Neuron (in vitro differentiated cells): ENCODE results near the gene ADRA2B.

Source experiments
- H2AFZ ChIP-seq: one replicate; pipeline ENCODE4 v1.6.1; 2013; ENCODE audit warnings: low read depth, mild to moderate bottlenecking, inconsistent platforms, low read length, moderate library complexity
- H3K27me3 ChIP-seq: one replicate; pipeline ENCODE4 v1.6.1; 2013; ENCODE audit warnings: low read length; ENCODE audit not compliant: insufficient read depth
- H3K36me3 ChIP-seq: one replicate; pipeline ENCODE4 v1.6.1; 2013; ENCODE audit warnings: low read length; ENCODE audit not compliant: insufficient read depth
- H3K4me1 ChIP-seq: one replicate; pipeline ENCODE4 v1.6.1; 2013; ENCODE audit warnings: low read length; ENCODE audit not compliant: insufficient read depth
- H3K4me3 ChIP-seq: 2 replicates; pipeline ENCODE4 v1.5.1; 2013; ENCODE audit warnings: mild to moderate bottlenecking, low read length, moderate library complexity
- H3K9me3 ChIP-seq: one replicate; pipeline ENCODE4 v1.6.1; 2013; ENCODE audit warnings: low read length

ADRA2B gene

GRCh38 chr2:96154506-96155380 lies 38.4 kb upstream of the ADRA2B start:
- no peaks in the 10 kb centered on the region for H3K9me3 ChIP-seq
- H2AFZ ChIP-seq = no peak overlapping the region
- no peaks in the 10 kb centered on the region for H3K27me3 ChIP-seq

GRCh38 chr2:96153991-96154431 lies 37.6 kb upstream of the ADRA2B start:
- Histone ChIP-seq H3K4me3 (no peak overlapping the region), H3K36me3 (no peaks in the 10 kb centered on the region), H3K4me1 (peaks cover 24% of the 10 kb centered on the region), H2AFZ (no peak overlapping the region), H3K27me3 (no peaks in the 10 kb centered on the region), H3K9me3 (no peaks in the 10 kb centered on the region)

More at GRCh38 chr2:96154506-96155380, 38.4 kb upstream of the ADRA2B start:
- Histone ChIP-seq H3K36me3 (no peaks in the 10 kb centered on the region), H3K4me1 (peaks cover 22% of the 10 kb centered on the region), H3K4me3 (no peak overlapping the region)

GRCh38 chr2:96153291-96153713 lies 36.9 kb upstream of the ADRA2B start:
- Histone ChIP-seq H2AFZ (no peak overlapping the region), H3K4me3 (no peak overlapping the region), H3K27me3 (no peaks in the 10 kb centered on the region), H3K36me3 (no peaks in the 10 kb centered on the region), H3K4me1 (peaks cover 30% of the 10 kb centered on the region), H3K9me3 (no peaks in the 10 kb centered on the region)

- H3K27me3 ChIP-seq = peaks cover 5% of the 10 kb centered on the region
- no peaks in the 10 kb centered on the region for H3K36me3 ChIP-seq
- no peak overlapping the region for H3K4me3 ChIP-seq
- peaks cover 32% of the 10 kb centered on the region for H3K4me1 ChIP-seq
- no peaks in the 10 kb centered on the region for H3K9me3 ChIP-seq
- H2AFZ ChIP-seq = peak overlapping the region; percentile 1
Measured at GRCh38 chr2:96152304-96153161, 36.2 kb upstream of the ADRA2B start.

GRCh38 chr2:96151595-96152303 lies 35.4 kb upstream of the ADRA2B start:
- no peak overlapping the region for H2AFZ ChIP-seq
- no peaks in the 10 kb centered on the region for H3K9me3 ChIP-seq
- no peaks in the 10 kb centered on the region for H3K36me3 ChIP-seq
- H3K4me1 ChIP-seq = peaks cover 33% of the 10 kb centered on the region
- no peak overlapping the region for H3K4me3 ChIP-seq
- peaks cover 13% of the 10 kb centered on the region for H3K27me3 ChIP-seq

GRCh38 chr2:96150791-96151594 lies 34.6 kb upstream of the ADRA2B start:
- Histone ChIP-seq H3K4me3 (no peak overlapping the region), H3K36me3 (no peaks in the 10 kb centered on the region), H3K4me1 (peaks cover 35% of the 10 kb centered on the region), H3K9me3 (no peaks in the 10 kb centered on the region), H2AFZ (no peak overlapping the region), H3K27me3 (peaks cover 20% of the 10 kb centered on the region)

GRCh38 chr2:96150007-96150640 lies 33.8 kb upstream of the ADRA2B start:
- Histone ChIP-seq H3K36me3 (no peaks in the 10 kb centered on the region), H3K4me3 (no peak overlapping the region), H3K9me3 (no peaks in the 10 kb centered on the region), H3K27me3 (peaks cover 26% of the 10 kb centered on the region), H3K4me1 (peaks cover 35% of the 10 kb centered on the region), H2AFZ (no peak overlapping the region)

GRCh38 chr2:96148410-96149217 lies 32.2 kb upstream of the ADRA2B start:
- peaks cover 31% of the 10 kb centered on the region for H3K4me1 ChIP-seq
- no peak overlapping the region for H2AFZ ChIP-seq
- no peak overlapping the region for H3K4me3 ChIP-seq
- H3K36me3 ChIP-seq = no peaks in the 10 kb centered on the region
- H3K9me3 ChIP-seq = no peaks in the 10 kb centered on the region
- H3K27me3 ChIP-seq = peaks cover 41% of the 10 kb centered on the region

GRCh38 chr2:96147593-96148201 lies 31.3 kb upstream of the ADRA2B start:
- peaks cover 45% of the 10 kb centered on the region for H3K27me3 ChIP-seq
- no peaks in the 10 kb centered on the region for H3K9me3 ChIP-seq
- H3K4me1 ChIP-seq = peaks cover 22% of the 10 kb centered on the region
- no peak overlapping the region for H3K4me3 ChIP-seq
- H2AFZ ChIP-seq = no peak overlapping the region
- no peaks in the 10 kb centered on the region for H3K36me3 ChIP-seq

- H3K9me3 ChIP-seq = no peaks in the 10 kb centered on the region
- H3K4me3 ChIP-seq = no peak overlapping the region
- no peak overlapping the region for H2AFZ ChIP-seq
- H3K27me3 ChIP-seq = peaks cover 52% of the 10 kb centered on the region
- no peaks in the 10 kb centered on the region for H3K36me3 ChIP-seq
- H3K4me1 ChIP-seq = peaks cover 15% of the 10 kb centered on the region
Measured at GRCh38 chr2:96146881-96147592, 30.7 kb upstream of the ADRA2B start.
